Germinal center (tissue), 1 donor: ENCODE results near the gene SLC35C1.
A peak's percentile ranks its signal among the peaks of the same experiment; 100 is the strongest.

ENCODE experiments used
- DNase-seq: peaks from one replicate; pipeline ENCODE4 v3.0.0; 2012; ENCODE audit warnings: mixed read lengths, low spot score

The SLC35C1 gene

GRCh38 chr11:45804761-45805304 is at the start of gene SLC35C1:
SLC35C1 (plus strand) TSS chr11:45805149; CDS start chr11:45805802, 653 bp downstream.
- DNase-seq, result peak; percentile 96

GRCh38 chr11:45755281-45755859 is 49.6 kb upstream of the SLC35C1 start:
- DNase-seq, result no peak

GRCh38 chr11:45756384-45757010 is 48.5 kb upstream of the SLC35C1 start:
- DNase-seq, result no peak

- DNase-seq, result no peak
Observed at GRCh38 chr11:45757672-45758071, 47.3 kb upstream of the SLC35C1 start.

- DNase-seq, result no peak
Observed at GRCh38 chr11:45761659-45762058, 43.3 kb upstream of the SLC35C1 start.

DNA sequence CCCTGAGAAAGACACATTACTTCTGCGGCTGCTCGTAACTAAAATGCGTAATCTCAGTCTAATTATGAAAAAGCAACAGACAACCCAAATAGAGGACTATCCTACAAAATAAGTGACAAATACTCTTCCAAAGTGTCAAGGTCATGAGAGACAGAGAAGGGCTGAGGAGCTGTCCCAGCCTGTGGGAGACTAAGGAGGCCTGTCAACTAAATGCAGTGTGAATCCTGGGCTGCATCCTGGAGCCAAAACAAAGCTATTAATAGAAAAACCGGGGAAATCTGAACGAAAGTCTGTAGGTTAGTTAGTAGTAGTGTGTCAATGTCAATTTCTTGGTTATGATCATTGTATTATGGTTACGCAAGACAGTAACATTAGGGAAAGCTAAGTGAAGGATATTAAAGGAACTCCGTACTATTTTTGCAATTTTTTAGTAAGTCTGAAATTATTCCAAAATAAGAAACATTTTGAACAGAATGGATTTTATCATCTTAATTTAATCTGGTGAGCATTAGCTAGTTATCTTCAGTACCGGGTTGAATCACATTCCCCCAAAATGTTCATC is 39.8 kb upstream of the SLC35C1 start:
- no peak for DNase-seq

DNA sequence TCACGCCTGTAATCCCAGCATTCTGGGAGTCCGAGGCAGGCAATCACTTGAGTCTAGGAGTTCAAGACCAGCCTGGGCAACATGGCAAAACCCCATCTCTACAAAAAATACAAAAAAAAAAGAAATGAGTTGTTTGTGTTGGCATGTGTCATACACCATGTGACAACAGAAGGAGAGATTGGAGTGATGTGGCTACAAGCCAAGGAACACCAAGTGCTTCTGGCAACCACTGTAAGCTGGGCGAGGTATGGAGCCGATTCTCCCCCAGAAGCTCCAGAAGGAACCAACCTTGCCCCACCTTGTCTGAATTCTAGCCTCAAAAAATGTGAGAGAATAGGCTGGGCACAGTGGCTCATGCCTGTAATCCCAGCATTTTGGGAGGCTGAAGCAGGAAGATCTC is 39.1 kb upstream of the SLC35C1 start:
- DNase-seq, result no peak

- no peak for DNase-seq
Observed at GRCh38 chr11:45766469-45766868, 38.5 kb upstream of the SLC35C1 start.

- no peak for DNase-seq
Observed at GRCh38 chr11:45768486-45768885, 36.5 kb upstream of the SLC35C1 start.

DNA sequence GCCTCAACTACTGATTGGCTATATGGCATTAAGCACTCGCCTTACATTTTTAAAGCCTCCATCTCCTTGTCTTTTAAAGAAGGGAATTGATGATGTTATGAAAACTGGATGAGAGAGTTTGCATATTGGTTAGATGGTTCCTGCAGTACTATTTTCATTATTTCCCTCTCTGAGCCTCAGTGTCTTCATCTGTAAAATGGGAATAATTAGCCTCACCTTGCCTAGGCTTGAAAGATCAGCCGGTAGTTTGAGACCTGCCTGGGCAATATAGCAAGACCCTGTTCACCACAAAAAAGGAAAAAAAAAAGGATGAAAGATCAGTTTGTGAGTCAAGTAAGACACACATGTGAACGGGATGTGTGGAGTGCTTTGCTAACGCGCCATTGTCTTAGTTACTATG is 35.0 kb upstream of the SLC35C1 start:
- no peak for DNase-seq

DNA sequence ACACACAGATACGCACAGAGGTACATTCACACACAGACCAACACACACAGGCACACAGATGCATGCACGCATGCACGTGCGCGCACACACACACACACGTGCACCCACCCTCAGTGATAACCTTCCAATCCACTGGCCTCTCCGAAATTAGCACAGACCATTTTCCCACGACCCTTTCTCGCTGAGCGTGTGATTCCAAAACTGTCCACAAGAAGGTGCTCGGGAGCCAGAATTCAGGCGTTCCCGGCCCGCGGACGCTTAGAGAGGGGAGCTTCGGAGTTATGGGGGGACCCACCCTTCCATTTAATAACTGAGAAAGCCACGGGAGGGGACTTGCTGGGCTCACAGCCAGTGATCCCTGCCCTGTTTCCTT is 33.8 kb upstream of the SLC35C1 start:
- peak; percentile 77 for DNase-seq

DNA sequence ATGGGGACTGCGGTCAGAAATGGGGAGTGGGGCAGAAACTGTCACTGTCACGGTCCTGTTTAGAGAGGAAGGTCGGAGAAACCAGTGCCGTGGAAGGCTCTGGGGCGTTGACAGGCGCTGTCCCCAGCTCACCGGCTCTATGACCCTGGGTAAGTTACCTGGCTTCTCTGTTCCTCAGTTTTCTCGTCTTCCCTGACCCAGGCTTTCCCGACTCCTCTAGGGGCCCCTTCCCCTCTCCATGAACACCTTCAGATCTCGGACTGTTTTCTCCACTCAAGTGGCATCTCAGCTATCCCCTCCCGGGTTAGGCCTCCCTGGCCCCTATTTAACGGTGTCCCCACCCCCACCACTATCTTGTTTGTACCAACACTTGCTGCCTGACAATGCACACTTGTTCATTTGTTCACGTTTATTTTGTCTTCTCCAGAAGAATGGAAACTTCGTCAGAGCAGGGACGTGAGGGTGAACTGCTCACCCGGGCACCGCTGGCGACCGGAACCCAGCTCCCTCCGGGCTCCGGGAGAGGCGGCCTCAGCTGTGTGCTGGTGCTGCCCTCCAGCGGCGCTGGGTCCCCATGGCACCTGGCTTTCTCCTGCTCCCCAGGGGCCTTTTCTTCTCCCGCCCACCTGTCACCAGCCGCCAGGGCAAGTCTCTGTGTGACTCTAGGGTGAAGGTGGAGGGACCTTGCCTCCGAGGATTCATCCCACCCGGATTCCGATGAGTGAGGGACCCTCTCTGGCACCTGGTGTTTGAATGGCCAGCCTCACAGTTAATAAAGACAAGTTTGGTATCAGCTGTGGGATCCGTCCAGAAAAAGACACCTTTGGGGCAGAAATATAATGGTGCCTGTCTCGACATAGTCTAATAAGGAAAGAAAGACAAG is 33.1 kb upstream of the SLC35C1 start:
- peak; percentile 93 for DNase-seq

DNA sequence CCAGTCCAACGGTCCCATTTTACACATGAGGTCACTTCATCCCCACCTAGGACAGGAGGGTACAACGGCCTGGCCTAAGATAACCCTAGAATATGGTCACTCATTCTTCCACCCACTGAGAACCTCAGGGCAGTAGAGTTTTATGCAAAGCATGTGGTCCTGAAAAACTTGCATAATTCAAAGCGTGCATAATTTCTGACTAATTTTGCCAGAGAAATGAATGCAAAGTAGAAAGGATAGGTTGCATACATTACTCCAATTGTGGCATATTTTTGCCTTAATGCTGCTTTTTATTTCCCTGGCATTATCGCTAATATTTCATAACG is 32.5 kb upstream of the SLC35C1 start:
- no peak for DNase-seq

DNA sequence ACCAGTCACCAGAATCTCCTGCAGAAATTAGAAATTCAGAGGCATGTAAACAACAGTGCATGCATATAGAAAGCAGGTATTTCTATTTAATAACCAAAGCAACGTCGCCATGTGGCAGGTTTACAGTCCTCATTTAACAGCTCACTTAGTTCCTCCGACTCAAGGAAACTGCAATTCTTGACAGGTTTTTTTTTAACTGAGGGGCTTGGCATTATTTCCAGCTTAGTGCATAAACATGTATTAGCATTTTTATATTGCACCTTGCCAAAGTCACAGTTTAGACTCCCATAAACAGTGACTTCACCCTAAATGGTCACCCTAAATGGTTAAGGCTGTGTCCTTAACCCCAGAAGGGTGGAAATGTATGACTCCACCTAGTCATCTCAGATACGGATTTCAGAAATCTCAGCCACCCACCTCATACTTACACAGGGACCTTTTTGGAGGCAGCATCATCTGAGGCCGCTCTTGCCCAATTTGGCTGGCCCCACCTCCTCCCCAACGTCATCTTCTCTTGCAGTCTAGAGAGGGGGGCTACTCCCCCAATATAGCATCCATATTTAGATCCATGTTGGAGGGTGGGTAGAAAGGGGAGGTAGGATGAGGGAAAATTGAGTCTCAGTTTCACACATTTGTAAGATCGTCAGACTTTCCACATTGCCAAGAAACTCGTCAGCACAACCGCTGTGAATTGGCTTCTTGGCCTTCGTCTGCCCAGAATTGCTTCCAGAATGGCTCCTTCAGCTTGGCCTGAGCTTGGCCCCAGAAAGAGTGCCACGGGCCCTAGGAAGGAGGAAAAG is 31.8 kb upstream of the SLC35C1 start:
- DNase-seq, result no peak

DNA sequence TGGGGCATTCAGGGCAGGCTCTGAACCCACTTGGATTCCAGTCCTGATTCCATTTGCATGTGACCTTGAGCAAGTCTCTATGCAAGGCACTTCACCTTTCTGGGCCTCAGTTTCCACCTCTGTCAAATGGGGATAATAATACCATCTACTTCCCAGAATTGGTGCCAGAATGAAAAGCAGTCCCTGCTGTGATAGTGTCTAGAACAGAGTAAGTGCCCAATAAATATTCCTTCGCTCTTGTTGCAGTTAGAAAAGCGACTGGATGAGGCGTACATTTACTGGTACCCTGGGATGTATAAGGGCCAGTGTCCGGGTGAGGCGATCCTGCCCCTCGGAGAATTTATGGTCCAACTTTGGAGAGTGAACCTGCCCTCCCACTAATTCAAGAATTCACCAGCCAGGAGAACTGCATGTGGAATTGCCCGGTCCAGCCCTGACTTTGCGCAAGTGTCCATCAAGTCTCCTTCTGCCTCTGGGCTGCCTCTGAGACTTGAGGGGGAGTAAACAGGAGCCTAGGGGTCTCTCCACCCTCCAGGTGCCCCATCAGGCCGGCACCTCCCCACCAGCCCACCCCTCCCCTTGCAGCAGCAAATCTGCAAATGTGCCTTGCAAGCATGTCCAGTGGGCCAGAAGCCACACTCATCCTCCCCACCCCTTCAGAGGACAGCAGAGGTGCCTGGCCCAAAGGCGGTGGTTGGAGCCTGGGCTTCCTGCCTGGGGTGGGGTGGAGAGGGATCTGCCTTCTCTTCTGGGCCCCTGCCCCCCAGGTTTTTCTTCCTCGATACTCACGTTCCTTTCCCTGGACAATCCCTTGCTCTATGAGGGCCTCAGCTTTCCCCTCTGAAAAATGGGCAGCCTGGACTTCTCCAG is 30.9 kb upstream of the SLC35C1 start:
- no peak for DNase-seq

- no peak for DNase-seq
Observed at GRCh38 chr11:45774786-45775185, 30.2 kb upstream of the SLC35C1 start.

DNA sequence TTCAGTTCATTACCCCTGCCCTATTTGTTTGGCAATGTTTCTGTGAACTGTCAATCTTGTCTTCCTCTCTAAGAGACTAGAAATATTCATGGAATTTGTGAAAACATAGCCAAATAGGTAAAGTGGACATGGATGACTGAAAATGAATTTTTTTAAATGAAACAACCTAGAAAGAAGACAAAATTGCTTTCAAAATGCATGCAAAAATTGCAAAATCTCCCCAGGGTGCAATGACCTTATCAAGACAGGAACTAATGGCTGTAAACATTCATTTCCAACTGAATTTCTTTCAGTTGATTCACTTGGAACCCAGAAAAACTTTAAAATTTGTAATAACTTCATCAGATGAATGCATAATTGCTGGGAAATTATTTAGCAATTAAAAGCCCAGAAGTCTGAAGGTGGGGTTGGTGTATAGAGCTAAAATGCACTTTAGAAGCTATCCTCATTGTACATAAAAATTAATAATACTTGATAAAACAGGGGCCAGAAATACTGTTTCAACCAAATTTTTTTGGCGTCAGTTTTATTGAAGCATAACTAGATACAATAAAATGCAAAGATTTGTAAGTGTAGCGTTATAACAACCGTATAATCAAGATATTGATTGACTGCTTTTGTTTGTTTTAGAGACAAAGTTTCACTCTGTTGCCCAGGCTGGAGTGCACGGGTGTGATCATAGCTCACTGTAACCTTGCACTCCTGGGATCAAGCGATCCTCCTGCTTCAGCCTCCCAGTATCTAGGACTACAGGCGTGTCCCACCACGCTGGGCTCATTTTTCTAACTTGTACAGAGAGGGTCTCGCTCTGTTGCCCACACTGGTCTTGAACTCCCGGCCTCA is 27.6 kb upstream of the SLC35C1 start:
- no peak for DNase-seq

DNA sequence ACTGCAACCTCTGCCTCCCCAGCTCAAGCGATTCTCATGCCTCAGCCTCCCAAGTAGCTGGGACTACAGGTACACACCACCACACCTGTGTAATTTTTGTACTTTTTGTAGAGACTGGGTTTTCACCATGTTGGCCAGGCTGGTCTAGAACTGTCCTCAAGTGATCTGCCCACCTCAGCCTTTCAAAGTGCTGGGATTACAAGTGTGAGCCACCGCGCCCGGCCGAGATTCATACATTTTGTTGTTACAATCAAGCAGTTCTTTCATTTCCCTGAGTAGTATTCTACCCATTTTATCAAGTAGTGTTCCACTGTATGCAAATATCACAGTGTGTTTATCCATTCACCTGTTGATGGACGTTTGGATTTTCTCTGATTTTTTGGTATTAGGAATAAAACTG is 26.6 kb upstream of the SLC35C1 start:
- DNase-seq, result no peak

DNA sequence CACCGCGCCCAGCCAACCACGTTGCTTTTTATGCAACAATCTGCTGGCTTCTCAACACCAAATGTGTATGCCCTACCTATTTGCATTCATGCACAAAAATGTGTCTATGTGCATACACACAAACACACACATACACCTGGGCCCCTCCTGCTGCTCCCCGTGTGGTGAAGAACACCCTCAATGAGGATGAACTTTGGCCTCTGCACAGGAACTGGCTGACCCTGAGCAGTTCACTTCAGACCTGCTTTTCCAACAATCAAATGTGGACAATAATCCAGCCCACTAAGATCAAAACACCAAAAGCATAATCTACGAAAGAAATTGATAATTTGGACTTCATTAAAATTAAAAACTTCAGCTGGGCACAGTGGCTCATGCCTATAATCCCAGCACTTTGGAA is 25.3 kb upstream of the SLC35C1 start:
- DNase-seq, result no peak

GRCh38 chr11:45786272-45786671 is 18.7 kb upstream of the SLC35C1 start:
- DNase-seq, result no peak
